HCT116 (cell line): ENCODE data around the gene C19orf44. TPM values are rescaled to one million over a fixed set of nuclear protein-coding genes. Genes with fewer than 3 reads are reported as not detected.

Experiments
- ATAC-seq: fragments of 200-7000 bp; cut with Tn5 transposase; 2 replicates; pipeline ENCODE4 v1.9.1; 2020; ENCODE audit warnings: mild to moderate bottlenecking, moderate library complexity
- BruUV-seq: library from RNA; stranded (reverse); fragments of 400-500 nt; replicated peaks from 2 replicates; lab custom pipeline; 2021; lab: Mats Ljungman, UMichigan
- CTCF ChIA-PET: fragments of 300-600 bp; sonication (Branson Sonifier 250); formaldehyde crosslinking; loops from one replicate; lab custom pipeline; 2021; ENCODE audit warnings: antibody characterized with exemption; lab: Charles Lee
- POLR2A ChIA-PET: fragments of 300-600, 350-600 bp; sonication (Branson Sonifier 250); formaldehyde crosslinking; loops from one replicate; lab custom pipeline; 2021; ENCODE audit warnings: antibody characterized with exemption; lab: Charles Lee
- RAD21 ChIA-PET, 2 experiments: fragments of 300-600 bp; sonication (Branson Sonifier 250); formaldehyde crosslinking; loops; one replicate each; lab custom pipeline; 2023; ENCODE audit warnings: low total read pairs in 2 of 2; ENCODE audit not compliant: uncharacterized antibody in 2 of 2, unreplicated experiment in 2 of 2, low non-redundant PET in 1 of 2; lab: Charles Lee
- DNase-seq: peaks from one replicate; pipeline ENCODE4 v3.0.0-alpha.2; 2010; ENCODE audit warnings: low read depth, low spot score
- H2AFZ ChIP-seq: fragments of 200-600 bp; shearing (Covaris generic), sonication (generic); 2 replicates; pipeline ENCODE4 v1.6.1; 2017; ENCODE audit warnings: low read depth, mixed run types, mixed read lengths, antibody characterized with exemption, low read length; ENCODE audit not compliant: poor library complexity, severe bottlenecking
- H3K27ac ChIP-seq: 2 replicates; pipeline ENCODE4 v1.5.1; 2012; ENCODE audit warnings: low read depth, low read length
- H3K27me3 ChIP-seq: fragments of 200-600 bp; sonication (generic); 2 replicates; pipeline ENCODE4 v1.6.1; 2016; ENCODE audit warnings: mixed run types, low read length, mixed read lengths; ENCODE audit not compliant: insufficient read depth
- H3K36me3 ChIP-seq, 2 experiments: fragments of 200-500 bp in 1 of 2; fragments of 200-600 bp in 1 of 2; sonication (Bioruptor generic) in 1 of 2; sonication (generic) in 1 of 2; 2 replicates each; pipeline versions ENCODE4 v1.5.1 to v1.6.1; 2014 to 2016; ENCODE audit warnings: low read length in 2 of 2, inconsistent platforms in 1 of 2, mixed read lengths in 1 of 2, mixed run types in 1 of 2; ENCODE audit not compliant: insufficient read depth in 2 of 2, control insufficient read depth in 1 of 2
- H3K4me1 ChIP-seq, 2 experiments: fragments of 200-600 bp in 1 of 2; sonication (generic) in 1 of 2; 2 replicates each; pipeline versions ENCODE4 v1.5.1 to v1.6.1; 2012 to 2017; ENCODE audit warnings: low read length in 2 of 2, inconsistent platforms in 1 of 2, mild to moderate bottlenecking in 1 of 2, mixed read lengths in 1 of 2, mixed run types in 1 of 2, moderate library complexity in 1 of 2; ENCODE audit not compliant: insufficient read depth in 2 of 2, control insufficient read depth in 1 of 2
- H3K4me2 ChIP-seq: fragments of 200-600 bp; sonication (generic); 2 replicates; pipeline ENCODE4 v1.6.1; 2017; ENCODE audit warnings: mixed run types, low read length, mixed read lengths
- H3K4me3 ChIP-seq, 2 experiments: fragments of 200-600 bp in 1 of 2; sonication (generic) in 1 of 2; replicated peaks in 1 of 2; 2 replicates each; pipeline ENCODE4 v1.5.1; 2011 to 2016; ENCODE audit warnings: low read length in 2 of 2, control low read depth in 1 of 2, low read depth in 1 of 2, mild to moderate bottlenecking in 1 of 2, mixed read lengths in 1 of 2, mixed run types in 1 of 2
- H3K79me2 ChIP-seq: fragments of 200-600 bp; sonication (generic); 2 replicates; pipeline ENCODE4 v1.6.1; 2017; ENCODE audit warnings: mild to moderate bottlenecking, mixed run types, low read length, moderate library complexity, mixed read lengths; ENCODE audit not compliant: insufficient read depth
- H3K9ac ChIP-seq: fragments of 200-600 bp; sonication (generic); 2 replicates; pipeline ENCODE4 v1.6.1; 2016; ENCODE audit warnings: low read length, mixed read lengths
- H3K9me2 ChIP-seq: fragments of 200-600 bp; sonication (generic), shearing (Covaris generic); 2 replicates; pipeline ENCODE4 v1.6.1; 2017; ENCODE audit warnings: mixed run types, mild to moderate bottlenecking, moderate library complexity; ENCODE audit not compliant: insufficient read depth
- H3K9me3 ChIP-seq, 2 experiments: fragments of 200-500 bp in 1 of 2; fragments of 200-600 bp in 1 of 2; sonication (Bioruptor generic) in 1 of 2; sonication (generic) in 1 of 2; 2 replicates each; pipeline ENCODE4 v1.6.1; 2014 to 2017; ENCODE audit warnings: low read length in 2 of 2, mixed read lengths in 2 of 2, inconsistent platforms in 1 of 2, low read depth in 1 of 2, mild to moderate bottlenecking in 1 of 2, mixed run types in 1 of 2, moderate library complexity in 1 of 2; ENCODE audit not compliant: control insufficient read depth in 1 of 2, insufficient read depth in 1 of 2
- H4K20me1 ChIP-seq: fragments of 200-600 bp; sonication (generic), shearing (Covaris generic); 2 replicates; pipeline ENCODE4 v1.6.1; 2017; ENCODE audit warnings: mixed run types, mild to moderate bottlenecking, moderate library complexity; ENCODE audit not compliant: insufficient read depth
- EZH2 ChIP-seq: fragments of 200-600 bp; sonication (generic); IDR thresholded peaks from 2 replicates; pipeline ENCODE4 v1.6.1; 2017; ENCODE audit warnings: antibody characterized with exemption, mixed run types
- EZH2phosphoT487 ChIP-seq: fragments of 200-600 bp; IDR thresholded peaks from 2 replicates; pipeline ENCODE4 v1.6.1; 2018; ENCODE audit warnings: antibody characterized with exemption, borderline replicate concordance
- FOSL1 ChIP-seq: IDR thresholded peaks from 2 replicates; pipeline ENCODE4 v1.6.1; 2012; ENCODE audit warnings: low read depth
- TCF7L2 ChIP-seq: IDR thresholded peaks from 2 replicates; pipeline ENCODE4 v1.7.0; 2011; ENCODE audit warnings: borderline replicate concordance, inconsistent platforms; ENCODE audit not compliant: insufficient read depth, insufficient read length; ENCODE audit errors: extremely low read depth
- ZFX ChIP-seq: fragments of 450-650 bp; IDR thresholded peaks from 2 replicates; pipeline ENCODE4 v1.6.1; 2017
- intact Hi-C: fragments of 100-400 bp; cut with micrococcal nuclease; formaldehyde crosslinking; loops from 2 replicates; pipeline ENCODE4 v1.10.0; 2022
- total RNA-seq: library from RNA; stranded (reverse); gene quantifications from one replicate; pipeline ENCODE4 v1.2.1, GENCODE V29; 2021; ENCODE audit not compliant: unreplicated experiment
- TF ChIP-seq, protein P1 (sequence below): IDR thresholded peaks from 2 replicates; pipeline ENCODE4 v1.6.1; 2012
- TF ChIP-seq, protein P2 (sequence below), 3 experiments: fragments of 200-600 bp in 1 of 3; sonication (generic) in 1 of 3; IDR thresholded peaks in 2 of 3; conservative IDR thresholded peaks in 1 of 3; 2 replicates each; pipeline ENCODE4 v1.5.1; 2012 to 2017; ENCODE audit warnings: low read depth in 2 of 3, low read length in 2 of 3, antibody characterized with exemption in 1 of 3, borderline replicate concordance in 1 of 3, control low read depth in 1 of 3, mild to moderate bottlenecking in 1 of 3, mixed read lengths in 1 of 3, mixed run types in 1 of 3, moderate library complexity in 1 of 3; ENCODE audit not compliant: insufficient read depth in 1 of 3
- TF ChIP-seq, protein P3 (sequence below): IDR thresholded peaks from 2 replicates; pipeline ENCODE4 v1.6.1; 2012; ENCODE audit warnings: low read depth

The C19orf44 gene
- total RNA-seq, 1 experiment from 2014 or later = 6.8 TPM

DNA sequence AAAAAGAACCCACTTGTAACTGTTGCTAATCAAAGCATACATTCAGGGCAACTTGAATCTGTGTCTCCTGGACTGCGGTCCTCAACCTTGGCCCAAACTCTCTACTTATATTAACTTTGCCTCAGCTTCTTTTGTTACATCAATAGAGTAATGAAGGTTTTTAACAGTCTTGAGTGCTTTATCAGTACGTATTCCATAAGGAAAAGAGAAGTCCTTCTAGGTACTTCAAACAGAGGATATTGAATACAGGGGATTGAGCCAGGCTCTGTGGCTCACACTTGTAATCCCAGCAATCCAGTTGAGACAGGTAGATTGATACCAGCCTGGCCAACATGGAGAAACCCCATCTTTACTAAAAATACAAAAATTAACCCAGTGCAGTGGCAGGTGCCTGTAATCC is 23.2 kb upstream of the C19orf44 start:
- Histone ChIP-seq H3K4me3 (no peak overlapping the region), H3K9me2 (no peaks in the 10 kb centered on the region), H3K79me2 (peaks cover 35% of the 10 kb centered on the region), H4K20me1 (no peaks in the 10 kb centered on the region), H3K9ac (no peak overlapping the region), H3K36me3 (no peaks in the 10 kb centered on the region), H3K4me1 (peaks cover 6 to 16% of the 10 kb centered on the region in 2 experiments; a peak in 3 of 4 replicates), H3K27ac (no peak overlapping the region), H3K9me3 (no peaks in the 10 kb centered on the region; a peak in 1 of 4 replicates), H3K4me2 (no peak overlapping the region), H3K27me3 (no peaks in the 10 kb centered on the region), H2AFZ (no peak overlapping the region)
- DNase-seq (no peak), ATAC-seq (no peak)
- ChIA-PET CTCF (no interaction called here), RAD21 (no interaction called here), POLR2A (no interaction called here)
- intact Hi-C loops = no loop called here
- BruUV-seq = no TSS peak
- TF ChIP-seq EZH2phosphoT487 (no peak), EZH2 (no peak), FOSL1 (no peak)
- TF ChIP-seq, protein P1, sequence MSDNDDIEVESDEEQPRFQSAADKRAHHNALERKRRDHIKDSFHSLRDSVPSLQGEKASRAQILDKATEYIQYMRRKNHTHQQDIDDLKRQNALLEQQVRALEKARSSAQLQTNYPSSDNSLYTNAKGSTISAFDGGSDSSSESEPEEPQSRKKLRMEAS = no peak

DNA sequence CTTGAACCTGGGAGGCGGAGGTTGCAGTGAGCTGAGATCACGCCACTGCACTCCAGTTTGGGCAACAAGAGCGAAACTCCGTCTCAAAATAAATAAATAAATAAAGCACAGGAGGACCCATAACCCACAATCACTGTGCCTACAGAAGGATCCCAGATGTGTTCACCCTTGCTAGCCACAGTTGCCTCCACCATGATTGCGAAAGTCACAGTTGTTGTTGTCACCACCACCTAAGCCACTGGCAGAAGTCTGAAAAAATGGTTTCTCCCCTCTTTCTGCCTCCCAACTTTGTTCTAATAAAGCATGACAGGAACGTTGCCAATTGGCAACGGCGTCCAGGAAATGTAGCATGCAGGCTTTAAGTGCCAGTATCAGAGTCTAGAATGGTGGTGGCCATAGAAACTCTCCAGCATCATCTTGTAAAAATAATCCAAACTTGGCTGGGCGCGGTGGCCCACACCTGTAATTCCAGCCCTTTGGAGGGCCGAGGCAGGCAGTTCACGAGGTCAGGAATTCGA is 22.3 kb upstream of the C19orf44 start:
- Histone ChIP-seq H3K79me2 (peaks cover 26% of the 10 kb centered on the region), H3K27me3 (no peaks in the 10 kb centered on the region), H3K4me3 (no peak overlapping the region), H3K36me3 (no peaks in the 10 kb centered on the region), H3K4me1 (peaks cover 6 to 16% of the 10 kb centered on the region in 2 experiments; a peak in 3 of 4 replicates), H4K20me1 (no peaks in the 10 kb centered on the region), H3K9ac (no peak overlapping the region), H2AFZ (no peak overlapping the region), H3K4me2 (no peak overlapping the region), H3K27ac (no peak overlapping the region), H3K9me3 (no peaks in the 10 kb centered on the region; a peak in 1 of 4 replicates), H3K9me2 (no peaks in the 10 kb centered on the region)
- no TSS peak for BruUV-seq
- ATAC-seq (no peak), DNase-seq (no peak)
- POLR2A ChIA-PET = no interaction called here
- intact Hi-C loops = no loop called here
- RAD21 ChIA-PET = no interaction called here
- CTCF ChIA-PET = no interaction called here
- TF ChIP-seq FOSL1 (no peak), EZH2phosphoT487 (no peak), TCF7L2 (no peak), ZFX (no peak)
- TF ChIP-seq, protein P2, sequence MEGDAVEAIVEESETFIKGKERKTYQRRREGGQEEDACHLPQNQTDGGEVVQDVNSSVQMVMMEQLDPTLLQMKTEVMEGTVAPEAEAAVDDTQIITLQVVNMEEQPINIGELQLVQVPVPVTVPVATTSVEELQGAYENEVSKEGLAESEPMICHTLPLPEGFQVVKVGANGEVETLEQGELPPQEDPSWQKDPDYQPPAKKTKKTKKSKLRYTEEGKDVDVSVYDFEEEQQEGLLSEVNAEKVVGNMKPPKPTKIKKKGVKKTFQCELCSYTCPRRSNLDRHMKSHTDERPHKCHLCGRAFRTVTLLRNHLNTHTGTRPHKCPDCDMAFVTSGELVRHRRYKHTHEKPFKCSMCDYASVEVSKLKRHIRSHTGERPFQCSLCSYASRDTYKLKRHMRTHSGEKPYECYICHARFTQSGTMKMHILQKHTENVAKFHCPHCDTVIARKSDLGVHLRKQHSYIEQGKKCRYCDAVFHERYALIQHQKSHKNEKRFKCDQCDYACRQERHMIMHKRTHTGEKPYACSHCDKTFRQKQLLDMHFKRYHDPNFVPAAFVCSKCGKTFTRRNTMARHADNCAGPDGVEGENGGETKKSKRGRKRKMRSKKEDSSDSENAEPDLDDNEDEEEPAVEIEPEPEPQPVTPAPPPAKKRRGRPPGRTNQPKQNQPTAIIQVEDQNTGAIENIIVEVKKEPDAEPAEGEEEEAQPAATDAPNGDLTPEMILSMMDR (IDR thresholded peaks at IDR 0.05 in 2 of 3, conservative IDR thresholded peaks at IDR 0.05 in 1 of 3; ENCODE audit: borderline replicate concordance in 1 of 3, insufficient read depth in 1 of 3, low read depth in 2 of 3, low read length in 2 of 3) = no peak
- TF ChIP-seq, protein P3, sequence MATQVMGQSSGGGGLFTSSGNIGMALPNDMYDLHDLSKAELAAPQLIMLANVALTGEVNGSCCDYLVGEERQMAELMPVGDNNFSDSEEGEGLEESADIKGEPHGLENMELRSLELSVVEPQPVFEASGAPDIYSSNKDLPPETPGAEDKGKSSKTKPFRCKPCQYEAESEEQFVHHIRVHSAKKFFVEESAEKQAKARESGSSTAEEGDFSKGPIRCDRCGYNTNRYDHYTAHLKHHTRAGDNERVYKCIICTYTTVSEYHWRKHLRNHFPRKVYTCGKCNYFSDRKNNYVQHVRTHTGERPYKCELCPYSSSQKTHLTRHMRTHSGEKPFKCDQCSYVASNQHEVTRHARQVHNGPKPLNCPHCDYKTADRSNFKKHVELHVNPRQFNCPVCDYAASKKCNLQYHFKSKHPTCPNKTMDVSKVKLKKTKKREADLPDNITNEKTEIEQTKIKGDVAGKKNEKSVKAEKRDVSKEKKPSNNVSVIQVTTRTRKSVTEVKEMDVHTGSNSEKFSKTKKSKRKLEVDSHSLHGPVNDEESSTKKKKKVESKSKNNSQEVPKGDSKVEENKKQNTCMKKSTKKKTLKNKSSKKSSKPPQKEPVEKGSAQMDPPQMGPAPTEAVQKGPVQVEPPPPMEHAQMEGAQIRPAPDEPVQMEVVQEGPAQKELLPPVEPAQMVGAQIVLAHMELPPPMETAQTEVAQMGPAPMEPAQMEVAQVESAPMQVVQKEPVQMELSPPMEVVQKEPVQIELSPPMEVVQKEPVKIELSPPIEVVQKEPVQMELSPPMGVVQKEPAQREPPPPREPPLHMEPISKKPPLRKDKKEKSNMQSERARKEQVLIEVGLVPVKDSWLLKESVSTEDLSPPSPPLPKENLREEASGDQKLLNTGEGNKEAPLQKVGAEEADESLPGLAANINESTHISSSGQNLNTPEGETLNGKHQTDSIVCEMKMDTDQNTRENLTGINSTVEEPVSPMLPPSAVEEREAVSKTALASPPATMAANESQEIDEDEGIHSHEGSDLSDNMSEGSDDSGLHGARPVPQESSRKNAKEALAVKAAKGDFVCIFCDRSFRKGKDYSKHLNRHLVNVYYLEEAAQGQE = no peak
